Breast epithelium (tissue), 3 donors: ENCODE data around the gene PLET1.

Experiments
- CTCF ChIP-seq, 3 donors: fragments of 450-650 bp; IDR thresholded peaks; one replicate each; pipeline ENCODE4 v1.5.1; 2016 to 2017; ENCODE audit warnings: antibody characterized with exemption in 3 of 3, mild to moderate bottlenecking in 3 of 3, moderate library complexity in 3 of 3
- POLR2A ChIP-seq: fragments of 450-650 bp; IDR thresholded peaks from one replicate; pipeline ENCODE4 v1.6.1; 2016; ENCODE audit warnings: antibody characterized with exemption, mild to moderate bottlenecking, moderate library complexity

GRCh38 chr11:112279901-112280267 is 19.2 kb upstream of the PLET1 start:
- TF ChIP-seq POLR2A (no peak), CTCF (IDR thresholded peaks at IDR 0.05) (peak in 2 of 3 donors; percentile 33 to 49)
